Testis (tissue), 3 donors: Measurements from ENCODE around the gene FUS. TPM values are rescaled to one million over a fixed set of nuclear protein-coding genes. Genes with fewer than 3 reads are reported as not detected.
"Not testable (repeated sequence)": the region's sequence is repeated elsewhere in the genome, so short reads cannot be mapped to it uniquely, and the experiment has no call there.

Experiments used
- DNase-seq: peaks from one replicate; pipeline ENCODE4 v3.0.0-alpha.2; 2019
- H3K27ac ChIP-seq, 2 donors: fragments of 200-600 bp; sonication (generic); one replicate each; pipeline ENCODE4 v1.5.1; 2019
- H3K27me3 ChIP-seq: fragments of 200-600 bp; sonication (generic); one replicate; pipeline ENCODE4 v1.5.1; 2019
- H3K36me3 ChIP-seq: fragments of 200-600 bp; sonication (generic); one replicate; pipeline ENCODE4 v1.5.1; 2017; ENCODE audit warnings: low read depth; ENCODE audit errors: missing control alignments
- H3K4me1 ChIP-seq: fragments of 200-600 bp; sonication (generic); one replicate; pipeline ENCODE4 v1.5.1; 2019
- H3K4me3 ChIP-seq, 2 donors: fragments of 200-600 bp; sonication (generic); one replicate each; pipeline ENCODE4 v1.5.1; 2017 to 2019
- H3K9me3 ChIP-seq: fragments of 200-600 bp; sonication (generic); one replicate; pipeline ENCODE4 v1.5.1; 2017
- CTCF ChIP-seq, 3 experiments: fragments of 450-650 bp in 2 of 3; fragments of 200-600 bp in 1 of 3; sonication (generic) in 1 of 3; IDR thresholded peaks; one replicate each; pipeline ENCODE4 v1.5.1; 2016 to 2019; ENCODE audit warnings: antibody characterized with exemption in 3 of 3, mild to moderate bottlenecking in 2 of 3, moderate library complexity in 1 of 3
- POLR2A ChIP-seq: fragments of 450-650 bp; IDR thresholded peaks from one replicate; pipeline ENCODE4 v1.6.1; 2017; ENCODE audit warnings: antibody characterized with exemption, mild to moderate bottlenecking, moderate library complexity
- WGBS, 2 donors: methylation state at CpG; one replicate each; pipeline ENCODE4 v1.1.5; 2018; 5-methylcytosine and 5-hydroxymethylcytosine counted together
- intact Hi-C: fragments of 100-400 bp; cut with DNase I; formaldehyde crosslinking; loops from one replicate; pipeline ENCODE4 v1.15.1; 2023; ENCODE audit warnings: low total_unique reads
- polyA plus RNA-seq: library from polyadenylated mRNA; stranded (reverse); fragments of 350-450 nt; fragmentation: Illumina TruSeq; extraction: RNeasy Lipid Tissue Mini Kit (QIAGEN cat#74804); gene quantifications from one replicate; pipeline ENCODE4 v1.2.3, GENCODE V29; 2014; ENCODE audit warnings: low read depth, low replicate concordance; ENCODE audit not compliant: insufficient read depth
- total RNA-seq, 2 donors: library from RNA; depleted of rRNA; stranded (reverse); fragments of >200 nt; gene quantifications; one replicate each; pipeline ENCODE4 v1.2.3, GENCODE V29; 2016

The FUS gene
- total and polyA plus RNA-seq, 3 donors from 2014 or later, result 205 to 423 (median 217) TPM

GRCh38 chr16:31134625-31135534 is 45.1 kb upstream of the FUS start:
- Histone ChIP-seq H3K4me3 (no peak overlapping the region), H3K36me3 (peaks cover 5% of the 10 kb centered on the region), H3K9me3 (no peaks in the 10 kb centered on the region), H3K27ac (no peak overlapping the region), H3K4me1 (peaks cover 9% of the 10 kb centered on the region), H3K27me3 (no peaks in the 10 kb centered on the region)
- DNase-seq, result no peak
- intact Hi-C loops, result no loop called here
- no peak for TF ChIP-seq POLR2A
- no peak for TF ChIP-seq CTCF (IDR thresholded peaks at IDR 0.05)
- WGBS, 2 donors, result 44 to 48% methylated on average over 16 to 18 of the region's 18 CpGs

- Histone ChIP-seq H3K4me1 (peaks cover 4% of the 10 kb centered on the region), H3K27me3 (no peaks in the 10 kb centered on the region), H3K9me3 (no peaks in the 10 kb centered on the region), H3K27ac (no peak within 1 kb of the TSS), H3K36me3 (peaks cover 5% of the 10 kb centered on the region), H3K4me3 (no peak within 1 kb of the TSS)
- no peak for DNase-seq
- 71 to 78% methylated on average over 6 to 22 of the region's 22 CpGs for WGBS, 2 donors
- intact Hi-C loops, result no loop called here
- no peak for TF ChIP-seq CTCF (IDR thresholded peaks at IDR 0.05)
- no peak for TF ChIP-seq POLR2A
Measured at GRCh38 chr16:31135535-31136286, 44.2 kb upstream of the FUS start, which contains the start of gene PRSS8. Gene PRSS8 (minus strand): TSS chr16:31135727. CDS start chr16:31135498, 229 bp downstream.

- intact Hi-C loops, result no loop called here
Measured at GRCh38 chr16:31136287-31136662, 43.7 kb upstream of the FUS start.

GRCh38 chr16:31136822-31137499 is 43.0 kb upstream of the FUS start:
- WGBS, 2 donors, result 91 to 95% methylated on average over 20 of the region's 20 CpGs
- H3K27ac ChIP-seq, H3K36me3 ChIP-seq, DNase-seq, intact Hi-C loops, H3K4me3 ChIP-seq, H3K9me3 ChIP-seq, H3K27me3 ChIP-seq: not testable (repeated sequence)
- peaks cover 14% of the 10 kb centered on the region for H3K4me1 ChIP-seq

More at GRCh38 chr16:31136287-31136662, 43.7 kb upstream of the FUS start:
- Histone ChIP-seq H3K4me1 (peaks cover 7% of the 10 kb centered on the region), H3K4me3 (no peak overlapping the region), H3K36me3 (peaks cover 4% of the 10 kb centered on the region), H3K27ac (no peak overlapping the region), H3K27me3 (no peaks in the 10 kb centered on the region), H3K9me3 (no peaks in the 10 kb centered on the region)
- DNase-seq, result no peak
- TF ChIP-seq POLR2A (no peak), CTCF (IDR thresholded peaks at IDR 0.05) (no peak)
- 89 to 94% methylated on average over 6 of the region's 6 CpGs for WGBS, 2 donors
